GM18508 (cell line): ENCODE results near the gene DSEL.

ENCODE experiments used
- ATAC-seq: cut with Tn5 transposase; IDR thresholded peaks from one replicate; pipeline ENCODE4 v1.9.1; 2021; ENCODE audit warnings: moderate number of reproducible peaks; ENCODE audit not compliant: insufficient read depth, unreplicated experiment

Gene DSEL

DNA sequence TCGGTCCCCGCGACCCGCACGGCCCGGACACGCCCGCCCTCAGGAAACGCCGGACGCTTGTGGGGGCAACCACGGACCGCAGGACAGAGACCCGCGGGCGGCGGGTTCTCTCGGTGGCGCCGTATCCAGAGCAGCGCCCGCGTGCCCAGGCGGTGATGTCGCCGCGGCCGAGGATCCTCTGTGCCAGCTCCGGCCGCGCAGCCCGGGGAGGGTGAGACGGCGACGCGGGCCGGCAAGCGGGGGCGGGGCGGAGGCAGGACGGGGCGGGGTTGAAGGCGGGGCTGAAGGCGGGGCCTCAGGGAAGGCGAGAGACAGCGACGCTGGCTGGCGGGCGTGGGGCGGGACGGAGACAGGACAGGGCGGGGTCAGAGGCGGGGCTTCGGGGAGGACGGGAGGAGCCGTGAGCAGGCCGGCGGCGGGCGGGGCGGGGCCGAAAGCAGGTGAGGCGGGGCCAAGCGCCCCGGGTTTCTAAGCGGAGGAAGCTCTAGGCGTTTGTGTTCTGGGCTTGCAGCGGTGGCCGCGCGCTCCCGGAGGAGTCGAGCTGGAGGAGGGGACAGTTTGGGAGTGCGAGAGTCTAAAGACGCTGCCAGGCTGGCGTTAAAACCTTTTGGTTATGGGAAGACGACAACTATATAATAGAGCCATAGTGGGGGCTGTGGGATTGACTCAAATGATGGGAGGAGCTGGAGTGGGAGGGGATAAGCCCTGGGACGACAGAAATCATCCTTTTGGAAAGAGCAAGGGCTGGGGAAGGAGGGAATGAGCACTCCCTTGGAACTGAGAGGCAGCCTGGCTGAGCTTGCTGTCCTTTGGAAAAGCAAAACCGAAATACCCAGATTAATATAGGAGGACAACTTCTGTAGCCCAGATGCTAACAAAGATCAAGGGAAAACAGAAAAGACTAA, at the start of gene DSEL:
DSEL (minus strand) TSS at position 182 of the 905 bp plus-strand sequence. CDS start 2,112 bp downstream, outside the sequence.
- ATAC-seq = peak; percentile 55

DNA sequence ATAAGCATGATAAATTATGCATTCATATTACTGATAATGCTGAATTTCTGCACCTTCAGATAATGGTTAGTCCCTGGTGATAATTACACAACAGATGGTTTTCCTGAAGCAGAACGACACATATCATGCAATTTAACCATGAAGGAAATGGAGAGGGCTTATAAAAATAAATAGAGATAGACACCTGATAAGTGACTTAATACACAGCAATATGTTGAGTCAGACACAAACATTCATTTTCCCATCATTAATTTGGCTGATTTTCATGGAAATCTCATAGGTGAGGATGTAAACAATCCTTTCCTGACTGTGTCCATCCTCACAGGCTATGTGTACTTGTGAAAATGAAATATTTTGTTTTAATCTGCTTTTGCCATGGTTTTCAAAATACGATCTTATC, 36.9 kb upstream of the DSEL start:
- no peak for ATAC-seq

DNA sequence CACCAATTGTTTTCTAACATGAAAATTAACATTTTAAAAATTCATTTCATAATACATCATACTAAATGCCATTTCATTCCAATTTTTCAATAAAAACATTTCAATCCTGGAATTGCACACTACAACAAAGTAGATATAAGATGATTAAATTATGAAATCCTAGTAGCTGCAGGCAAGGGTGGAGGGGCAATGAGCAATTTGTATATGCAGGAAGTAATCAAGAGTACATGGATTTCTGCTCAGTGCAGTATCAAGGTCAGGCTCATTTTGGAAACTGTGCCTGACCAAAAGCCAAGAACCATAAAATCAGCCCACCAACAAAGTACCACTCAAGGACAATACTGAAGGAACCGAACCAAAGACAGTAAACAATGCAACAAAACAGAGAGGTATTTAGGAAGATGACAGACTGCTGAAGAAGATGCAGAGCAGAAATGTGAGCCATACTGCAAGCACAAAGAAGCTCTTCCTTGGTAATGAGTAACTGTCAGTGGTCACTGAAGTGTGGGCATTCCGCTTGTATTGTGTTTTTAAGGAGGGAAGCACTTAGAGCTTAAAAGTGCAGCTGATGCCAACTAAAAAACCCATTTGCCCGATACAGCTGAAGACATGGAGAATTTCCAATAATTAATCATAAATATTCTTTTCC, 34.5 kb upstream of the DSEL start:
- ATAC-seq = no peak

DNA sequence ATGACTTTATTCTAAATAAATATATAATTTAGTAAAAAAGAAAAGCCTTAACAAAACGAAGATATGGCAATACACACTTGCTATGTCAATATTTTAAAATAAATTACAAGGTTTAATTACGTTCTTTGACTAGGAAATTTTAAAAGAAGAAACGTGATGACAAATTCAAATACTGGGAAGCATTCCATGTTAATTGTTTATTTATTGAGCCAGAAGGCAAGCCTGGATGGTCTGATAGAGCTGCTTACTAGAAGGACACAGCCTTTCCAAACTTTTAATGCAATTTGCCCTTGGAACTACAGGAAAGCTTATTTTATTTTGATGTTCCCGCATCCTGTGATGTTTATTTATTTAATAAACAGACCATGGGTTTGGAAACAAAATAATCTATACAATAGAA, 33.4 kb upstream of the DSEL start:
- ATAC-seq = no peak

DNA sequence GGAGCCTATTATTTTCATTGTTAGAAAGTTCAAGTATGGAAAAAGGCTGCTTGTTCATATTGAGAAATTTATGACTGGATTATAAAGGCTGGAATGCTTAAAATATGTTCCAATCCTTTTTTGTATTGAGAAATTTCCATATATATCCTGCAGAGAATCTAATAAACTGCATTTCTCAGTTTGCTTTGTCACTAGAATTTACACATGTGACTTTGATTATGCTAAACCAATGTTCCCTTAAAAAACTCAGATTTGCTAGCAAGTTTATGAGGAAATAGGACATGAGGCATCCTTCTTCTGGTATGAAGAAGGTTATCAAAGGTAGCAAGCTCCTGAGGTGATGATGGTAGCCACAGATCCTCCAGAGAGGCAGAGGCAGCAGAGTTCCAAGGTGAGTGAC, 29.2 kb upstream of the DSEL start:
- no peak for ATAC-seq

DNA sequence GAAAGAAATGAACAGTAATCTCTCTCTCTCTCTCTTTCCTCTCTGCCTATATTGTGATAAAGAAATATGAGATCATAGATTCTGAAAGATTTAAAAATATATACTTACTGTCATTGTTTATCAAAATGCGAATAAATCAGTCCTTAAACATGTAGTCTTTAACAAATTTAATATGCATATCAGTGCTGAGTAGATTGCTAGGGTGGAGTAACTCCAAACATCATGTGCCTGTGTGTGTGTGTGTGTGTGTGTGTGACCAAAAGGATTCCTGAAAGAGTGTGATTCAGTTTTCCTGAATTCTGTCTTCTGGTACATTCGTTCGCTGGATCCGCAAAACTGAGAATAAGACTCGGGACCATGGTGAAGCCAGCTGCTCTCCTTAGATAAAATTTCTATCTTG, 24.0 kb upstream of the DSEL start:
- no peak for ATAC-seq

DNA sequence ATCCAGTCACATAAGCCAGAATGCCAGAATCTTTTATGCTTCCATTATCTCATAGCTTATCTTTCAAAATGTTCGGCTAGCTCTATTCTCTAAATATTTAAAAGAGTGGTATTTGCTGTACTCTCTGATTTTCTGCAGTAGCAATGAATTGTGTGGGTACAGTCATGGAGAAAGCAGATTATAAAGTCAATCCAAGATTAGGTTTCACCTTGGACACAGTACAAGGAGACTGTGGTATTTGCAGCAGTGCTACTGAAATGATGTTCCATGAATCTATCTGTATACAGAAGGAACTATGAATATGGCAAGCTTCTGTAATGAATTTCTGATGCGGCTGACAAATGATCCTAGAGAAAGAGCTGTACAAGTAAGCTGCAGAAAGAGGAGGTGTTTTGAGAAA, 15.4 kb upstream of the DSEL start:
- ATAC-seq = no peak

DNA sequence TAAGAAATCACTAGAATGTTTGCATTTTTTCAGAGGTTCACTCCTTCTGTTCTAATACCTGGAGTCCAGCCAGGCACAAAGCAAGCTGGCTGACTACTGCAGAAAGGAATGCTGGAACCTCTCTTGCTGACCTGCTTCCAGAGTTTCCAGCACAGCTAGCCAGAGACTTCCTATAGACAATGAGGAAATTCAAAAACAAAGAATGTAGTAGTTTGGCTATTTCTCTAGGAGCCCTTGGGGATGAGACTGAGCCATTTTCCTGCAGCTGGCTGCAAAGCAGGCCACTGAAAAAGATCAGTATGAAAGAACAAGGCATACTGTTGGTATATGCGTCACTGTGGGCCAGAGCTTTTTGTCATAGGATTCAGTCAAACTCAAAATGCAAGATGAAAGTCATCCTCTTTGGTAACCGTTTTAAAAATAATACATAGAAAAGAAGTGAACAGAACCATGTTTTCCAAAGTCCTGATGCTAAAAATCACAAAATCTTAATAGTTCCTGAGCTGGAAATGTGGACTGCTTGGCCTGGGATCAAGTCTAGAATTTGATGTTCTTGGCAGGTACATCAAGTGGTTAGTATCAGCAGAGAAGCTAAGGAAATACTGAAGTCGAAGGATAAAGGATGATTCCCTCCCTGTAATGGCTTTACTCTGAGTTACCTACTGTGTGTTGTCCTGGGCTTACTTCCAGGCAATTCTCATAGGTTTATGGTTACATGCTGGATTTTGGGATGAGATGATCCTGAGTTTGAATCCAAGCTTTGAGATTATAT, 9.0 kb upstream of the DSEL start:
- no peak for ATAC-seq

DNA sequence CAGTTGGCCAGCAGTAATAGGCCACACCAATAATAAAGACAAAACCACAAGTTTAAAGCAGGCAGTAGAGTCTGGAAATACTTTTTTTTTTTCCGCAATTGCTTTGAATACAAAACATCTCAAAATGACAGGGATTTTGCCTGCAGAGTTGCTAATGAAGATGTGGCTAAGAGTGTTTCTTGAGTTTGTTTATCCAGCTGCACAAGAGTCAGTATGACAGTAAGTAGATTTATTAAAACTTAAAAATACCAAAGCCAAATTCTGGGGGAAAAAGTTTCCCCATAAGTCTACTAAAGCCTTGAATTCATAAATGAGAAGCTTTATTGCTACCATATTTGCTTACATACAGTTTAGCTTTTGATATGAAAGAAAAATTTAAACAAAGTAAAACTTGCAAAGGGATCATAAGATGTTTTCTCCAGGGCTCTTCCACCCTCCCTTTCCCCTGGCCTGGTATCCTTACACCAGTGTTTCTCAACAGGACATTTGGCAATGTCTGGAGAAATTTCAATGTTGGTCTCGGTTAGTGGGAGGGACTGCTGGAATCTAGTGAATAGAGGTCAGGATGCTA, 3.9 kb upstream of the DSEL start:
- ATAC-seq = no peak

DNA sequence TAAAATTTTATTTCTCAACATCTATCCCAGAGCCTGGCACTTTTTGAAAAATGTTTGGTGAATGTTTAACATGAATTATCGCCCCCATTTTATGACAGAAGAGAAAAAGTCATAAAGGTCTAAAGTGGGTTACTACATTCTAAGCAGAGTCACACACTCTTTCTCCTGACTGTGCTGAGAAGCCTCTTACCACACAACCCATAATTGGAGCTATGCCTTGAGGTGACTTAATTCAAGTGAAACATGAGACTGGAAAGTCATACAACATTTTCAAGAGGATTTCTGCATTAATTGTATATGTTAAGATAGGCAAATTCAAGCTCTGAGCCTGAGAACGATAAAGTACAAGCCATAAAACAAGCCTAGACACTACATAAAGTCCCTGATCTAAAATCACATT, 3.1 kb upstream of the DSEL start:
- no peak for ATAC-seq

DNA sequence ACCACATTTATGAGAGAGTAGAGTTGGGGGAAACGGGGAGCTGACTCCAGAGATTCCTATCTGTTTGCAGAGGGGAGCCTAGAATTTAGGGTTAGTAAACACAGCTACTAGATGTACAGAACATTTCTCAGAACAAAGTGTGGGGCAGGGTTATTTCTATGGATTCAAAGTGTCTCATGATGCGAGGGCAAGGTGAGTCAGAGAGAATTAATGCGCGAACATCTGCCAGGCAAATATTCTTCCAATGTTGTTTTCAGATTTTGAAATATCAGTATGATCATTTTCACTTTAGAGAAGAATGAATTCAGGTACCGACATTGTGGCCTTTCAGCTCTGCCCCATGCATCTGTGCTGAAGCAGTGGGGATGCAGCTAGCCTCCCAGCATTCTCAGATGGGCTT, 2.0 kb upstream of the DSEL start:
- ATAC-seq = no peak

DNA sequence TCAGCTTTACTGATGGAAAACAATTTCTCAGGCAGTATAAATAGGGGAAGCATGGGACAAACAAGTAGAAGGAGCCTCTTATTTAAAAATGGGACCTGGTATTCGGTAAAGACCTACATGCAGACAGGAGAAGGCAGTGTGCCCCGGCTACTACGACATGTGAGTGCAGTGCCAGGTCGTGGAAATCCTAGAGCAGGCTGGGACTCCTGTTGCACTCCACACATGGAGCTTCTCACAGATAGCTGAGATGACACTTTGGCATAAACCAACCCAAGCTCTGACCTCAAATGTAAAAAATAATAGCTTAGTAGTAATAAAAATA, 885 bp upstream of the DSEL start:
- ATAC-seq = no peak

DNA sequence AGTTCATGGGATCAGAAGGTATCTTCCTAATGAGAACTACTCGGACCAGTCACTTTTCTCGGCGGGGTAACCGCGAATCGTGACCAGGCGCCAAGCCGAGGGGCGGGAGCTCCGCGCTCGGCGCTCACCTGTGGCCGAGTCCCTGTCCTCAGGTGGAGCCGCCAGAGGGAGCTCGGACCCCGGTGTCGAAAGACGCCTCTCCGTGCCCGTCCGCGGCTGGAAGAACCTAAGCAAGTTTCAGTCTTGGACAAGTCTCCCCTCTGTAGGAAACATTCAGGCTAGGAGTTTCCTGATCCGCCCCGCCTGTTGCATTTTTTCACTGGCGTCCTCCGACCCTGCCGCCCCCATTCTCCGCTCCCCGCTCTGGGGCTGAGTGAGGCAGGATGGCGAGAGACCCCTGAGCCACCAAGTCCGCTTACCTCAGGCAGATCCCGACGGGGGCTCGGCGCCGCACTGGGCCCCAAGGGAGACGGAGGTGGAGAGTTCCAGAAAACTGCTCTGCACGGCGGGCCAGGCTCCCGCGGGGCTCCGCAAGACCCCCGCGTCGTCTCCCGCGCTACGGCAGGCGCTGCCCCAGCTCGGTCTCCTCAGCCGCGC, 480 bp downstream of the DSEL start:
- peak; percentile 27 for ATAC-seq

DNA sequence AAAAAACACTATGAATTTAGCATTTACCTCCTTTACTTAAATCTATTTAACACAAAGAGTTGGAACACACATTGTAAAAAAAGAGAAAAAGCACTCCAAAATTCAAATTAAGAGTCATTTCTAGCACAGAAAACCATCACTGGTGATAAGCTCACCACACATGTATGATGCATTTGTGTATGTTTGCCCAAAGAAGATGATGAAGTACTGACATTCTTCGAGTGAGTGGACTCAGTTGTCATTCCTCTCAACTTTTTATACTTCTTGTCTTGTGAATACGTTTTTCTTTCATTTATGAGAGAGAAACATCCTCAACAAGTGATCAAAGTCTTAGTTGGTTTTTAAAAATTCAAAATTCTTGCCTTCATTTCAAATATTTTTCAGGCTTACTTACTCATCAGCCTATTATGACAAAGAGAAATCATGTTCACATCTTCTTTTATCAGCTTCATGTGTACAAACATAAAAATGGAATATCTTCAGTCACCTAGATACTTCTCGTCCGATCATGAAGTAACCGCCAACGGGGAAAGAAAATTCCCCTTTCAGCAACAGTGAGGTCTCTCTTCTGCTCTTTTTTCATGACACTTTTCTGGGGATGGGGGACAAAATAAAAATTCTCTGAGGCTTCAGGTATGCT, 1.5 kb downstream of the DSEL start:
- ATAC-seq = no peak

DNA sequence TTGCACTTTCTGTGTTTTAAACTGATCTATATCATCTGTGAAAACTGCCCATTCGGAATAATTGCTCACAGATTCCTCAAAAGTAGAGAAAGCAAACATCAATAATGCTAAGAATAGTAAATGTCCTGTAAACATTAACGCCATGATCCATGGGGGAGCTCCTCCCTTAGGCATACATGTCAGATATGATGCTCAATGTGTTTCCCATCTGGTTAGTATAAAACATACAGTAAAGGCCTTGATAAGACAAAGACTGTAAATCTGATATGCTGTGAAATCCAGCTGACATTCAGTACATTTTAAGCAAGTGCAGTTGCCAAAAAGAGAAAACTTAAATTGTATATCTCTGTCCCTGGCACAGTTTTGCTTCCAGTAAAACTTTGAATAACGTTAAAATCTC, 2.1 kb downstream of the DSEL start:
- ATAC-seq = no peak

DNA sequence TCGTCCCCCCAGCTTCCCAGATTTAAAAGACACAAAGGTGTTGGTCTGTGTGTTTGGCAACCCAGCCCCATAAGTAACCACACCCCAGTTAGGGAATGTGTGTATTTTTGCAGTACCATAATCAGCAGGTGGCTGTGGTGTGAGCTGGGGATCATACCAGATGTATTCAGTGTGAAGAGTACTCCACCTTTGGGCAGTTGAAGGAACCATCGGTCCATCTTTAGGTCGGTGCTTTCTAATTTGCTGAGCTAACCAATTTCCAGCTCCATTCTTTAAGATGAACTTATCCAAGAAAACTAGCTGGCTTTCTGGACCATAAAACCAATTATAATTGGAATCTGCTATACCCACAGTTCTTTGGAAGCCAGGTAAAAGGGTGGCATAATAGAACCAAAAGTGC, 3.2 kb downstream of the DSEL start:
- ATAC-seq = no peak

DNA sequence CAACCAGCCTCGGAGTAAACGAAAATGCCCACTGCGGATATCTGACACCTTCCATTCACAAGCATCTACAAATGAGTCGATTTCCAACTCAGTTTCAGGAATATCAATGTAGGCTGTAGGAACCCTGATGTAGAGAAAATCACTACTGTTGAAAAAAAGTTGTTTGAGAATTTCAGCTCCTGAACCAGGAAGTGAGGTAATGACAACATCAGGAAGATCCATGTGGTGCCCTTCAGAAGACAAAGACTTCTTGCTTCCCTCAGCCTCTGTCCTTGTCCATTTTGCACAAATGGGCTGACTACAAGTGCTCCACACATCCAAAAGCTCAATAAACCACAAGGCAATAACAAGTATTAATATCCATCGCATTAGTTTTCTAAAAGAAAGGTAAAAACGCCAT, 4.7 kb downstream of the DSEL start:
- no peak for ATAC-seq

DNA sequence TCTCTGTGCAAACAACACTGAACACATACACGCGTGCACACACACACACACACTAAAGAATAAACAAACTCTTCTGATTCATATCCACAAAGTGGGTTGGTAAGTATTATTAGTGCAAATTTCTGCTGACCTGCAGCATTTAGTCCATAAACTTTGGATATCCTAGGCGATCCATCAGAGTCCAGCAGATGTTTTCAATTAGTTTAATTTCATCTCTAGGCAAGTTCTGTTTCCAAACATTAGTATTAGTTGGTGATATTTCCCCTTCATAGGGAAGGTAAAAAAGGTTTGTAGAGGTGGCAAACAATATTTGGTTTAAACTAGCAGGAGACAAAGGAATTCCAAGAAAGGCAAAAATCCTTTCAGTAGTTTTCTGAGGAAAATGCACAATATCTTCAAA, 5.7 kb downstream of the DSEL start:
- ATAC-seq = no peak

DNA sequence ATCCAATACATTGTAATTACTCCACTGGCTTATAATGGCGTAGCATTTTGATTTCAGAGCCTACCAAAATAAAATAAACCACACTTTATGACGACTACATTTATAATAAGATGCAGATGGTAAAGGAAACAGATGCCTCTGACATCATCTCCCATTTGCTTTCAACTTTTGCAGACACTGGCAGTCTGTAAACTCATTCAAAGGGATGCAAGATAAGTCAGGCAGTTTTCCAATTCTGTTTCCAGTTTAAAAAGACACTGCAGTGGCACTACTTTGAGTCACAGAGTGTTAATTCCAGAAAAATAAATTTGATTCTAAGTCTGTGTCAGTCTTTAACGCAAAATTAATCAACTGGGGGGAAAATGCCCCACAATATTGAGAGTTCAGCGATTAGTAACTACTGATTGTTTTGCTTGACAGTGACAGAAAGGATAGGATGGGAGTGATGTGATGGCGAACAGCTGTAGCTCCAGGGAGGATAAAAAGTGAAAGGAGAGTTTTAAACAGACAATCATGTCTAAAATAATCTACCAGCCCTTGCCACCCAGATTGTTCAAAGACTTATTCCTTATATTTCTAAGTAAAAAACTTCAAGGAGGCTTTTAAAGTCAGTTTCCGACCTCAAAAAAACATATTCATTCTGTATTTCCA, 6.7 kb downstream of the DSEL start:
- no peak for ATAC-seq

DNA sequence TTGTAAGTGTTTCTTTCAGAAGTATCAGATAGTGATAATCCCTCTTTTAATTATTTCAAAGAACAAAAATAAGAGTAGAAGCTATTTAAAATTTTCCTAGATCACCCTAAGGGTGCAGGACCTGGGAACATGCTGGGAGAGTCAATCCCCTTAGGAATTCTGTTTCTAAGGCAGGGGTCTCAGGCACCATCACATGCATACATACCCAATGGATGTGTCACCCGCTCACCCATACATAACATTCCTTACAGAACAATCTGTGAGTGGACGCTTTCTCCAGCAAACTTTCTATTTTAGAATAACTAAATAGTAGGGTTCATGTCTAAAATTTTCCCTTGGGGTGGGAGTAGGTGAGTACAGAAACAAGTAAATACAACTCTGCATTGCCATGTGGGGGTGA, 8.4 kb downstream of the DSEL start:
- ATAC-seq = no peak
